Measurements from ENCODE around the gene SKAP2.

DNA sequence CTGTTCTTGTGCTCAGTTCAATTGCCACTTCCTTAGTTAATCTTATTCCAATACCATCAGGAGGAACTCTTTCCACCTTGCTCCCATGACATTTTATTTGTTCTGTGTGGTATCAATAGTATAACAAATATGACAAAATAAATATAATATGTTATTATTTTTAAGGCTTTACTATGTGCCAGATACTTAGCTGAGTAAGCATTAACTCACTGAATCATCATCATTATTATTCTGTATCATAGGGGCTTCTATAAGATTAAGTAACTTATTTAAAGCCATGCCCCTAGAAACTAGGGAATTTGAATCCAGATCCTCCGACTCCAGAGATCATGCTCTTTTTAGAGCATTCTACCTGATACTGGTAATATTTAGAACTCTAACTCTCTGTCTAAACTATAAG, 33.5 kb upstream of the SKAP2 start:
- TF ChIP-seq SUZ12 (IDR thresholded peaks at IDR 0.05; ENCODE audit: extremely low read depth, insufficient read depth, insufficient read length) (no peak), YY1 (IDR thresholded peaks at IDR 0.05; ENCODE audit: insufficient read depth, insufficient read length) (no peak)

Data from NT2/D1 (cell line).